Measurements from ENCODE around the gene ZSCAN12.
"Not testable (repeated sequence)": the region's sequence is repeated elsewhere in the genome, so short reads cannot be mapped to it uniquely, and the experiment has no call there.

Gene ZSCAN12

DNA sequence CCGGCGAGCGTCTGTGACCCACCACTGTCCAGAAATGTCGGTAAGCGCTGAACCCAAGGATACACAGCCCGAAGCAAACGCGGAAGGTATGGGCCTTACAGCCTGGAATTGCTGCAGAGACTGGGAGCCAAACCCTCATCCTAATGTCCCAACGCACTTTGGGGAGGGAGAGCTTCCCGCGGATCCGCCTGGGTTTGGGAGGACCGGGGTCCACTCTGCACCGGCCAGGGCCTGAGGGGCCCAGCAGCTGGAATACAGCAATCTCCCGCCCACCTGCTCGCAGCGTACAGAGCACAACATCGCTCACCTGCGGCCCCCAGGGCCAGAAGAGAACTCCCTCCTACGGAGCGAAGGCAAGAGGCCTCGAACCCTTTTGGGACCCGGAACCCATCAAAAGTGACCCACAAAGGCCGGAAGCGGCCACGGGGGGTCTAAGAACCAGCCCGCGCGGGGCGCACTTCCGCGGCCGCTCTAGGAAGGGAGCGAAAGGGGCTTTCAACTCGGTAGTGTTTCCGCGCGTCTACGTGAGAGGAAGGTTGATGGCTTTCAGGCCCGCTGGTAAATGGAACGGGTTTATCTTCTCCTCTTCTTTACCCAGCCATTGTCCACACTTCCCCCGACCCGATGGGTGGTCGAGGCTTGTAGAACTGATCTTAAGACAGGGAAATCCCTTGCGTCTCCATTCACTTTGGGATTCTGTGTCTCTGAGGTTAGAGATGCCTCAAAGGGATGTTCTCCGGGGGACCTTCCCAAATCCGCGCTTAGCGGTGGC, at the start of gene ZSCAN12:
ZSCAN12 (minus strand) TSS at position 398 of the 772 bp plus-strand sequence. CDS start 1,342 bp downstream, outside the sequence.
- CTCF ChIA-PET, result no interaction called here
- POLR2A ChIA-PET, result interaction anchor here (0.7 to 2.3 kb wide), 8 partner anchors 44 to 258 kb away, joined by 3 to 8 read pairs (median 4); partner anchors contain the start of genes ZKSCAN8, ZSCAN23 and ZSCAN26
- peak; percentile 81 for DNase-seq (ENCODE audit: extremely low spot score)
- peak; percentile 88 for TF ChIP-seq L3MBTL2 (conservative IDR thresholded peaks at IDR 0.05)
- peak; percentile 23; the same call in 1 of the 2 replicates for TF ChIP-seq CTBP1 (IDR thresholded peaks at IDR 0.05; ENCODE audit: borderline replicate concordance)
- TF ChIP-seq FOXA1 (IDR thresholded peaks at IDR 0.05), result no peak
- peak; percentile 69; the same call in 1 of the 2 replicates for TF ChIP-seq NFRKB (IDR thresholded peaks at IDR 0.05)
- peak; percentile 69; the same call in 1 of the 2 replicates for TF ChIP-seq FOXM1 (IDR thresholded peaks at IDR 0.05; ENCODE audit: borderline replicate concordance)
- TF ChIP-seq ARNT (IDR thresholded peaks at IDR 0.05), result peak; percentile 64
- TF ChIP-seq FOXK2 (IDR thresholded peaks at IDR 0.05), result no peak
- peak; percentile 63; the same call in 1 of the 2 replicates for TF ChIP-seq ELF4 (IDR thresholded peaks at IDR 0.05)

DNA sequence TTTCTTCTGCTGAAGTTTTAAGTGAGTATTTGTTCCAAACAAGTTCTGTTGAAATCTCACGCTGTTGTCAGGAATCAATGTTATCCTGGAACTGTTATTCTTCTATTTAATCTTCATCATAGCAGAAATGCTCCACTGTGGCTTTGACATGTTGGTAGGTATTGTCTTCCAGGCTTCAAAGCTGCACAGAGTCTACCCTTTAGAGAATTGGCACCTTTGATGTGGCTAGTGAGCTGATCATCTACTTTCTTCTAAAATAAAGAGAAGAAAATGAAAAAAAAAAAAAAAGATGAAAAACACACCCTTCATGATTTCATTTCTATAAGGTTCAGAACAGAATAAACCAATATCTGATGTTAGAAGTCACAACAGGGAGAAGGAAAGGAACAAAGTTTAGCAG, 49.5 kb upstream of the ZSCAN12 start:
- TF ChIP-seq SUZ12 (IDR thresholded peaks at IDR 0.05), result no peak
- no peak for TF ChIP-seq NFRKB (IDR thresholded peaks at IDR 0.05)
- TF ChIP-seq FOXM1 (IDR thresholded peaks at IDR 0.05; ENCODE audit: borderline replicate concordance), result no peak
- no peak for TF ChIP-seq FOXK2 (IDR thresholded peaks at IDR 0.05)
- TF ChIP-seq HDGF (IDR thresholded peaks at IDR 0.05; ENCODE audit: borderline replicate concordance), result no peak
- no peak for TF ChIP-seq BHLHE40 (IDR thresholded peaks at IDR 0.05; ENCODE audit: borderline replicate concordance)
- no peak for TF ChIP-seq ZNF384 (IDR thresholded peaks at IDR 0.05)
- no peak for TF ChIP-seq ARNT (IDR thresholded peaks at IDR 0.05)
- TF ChIP-seq, protein P1, sequence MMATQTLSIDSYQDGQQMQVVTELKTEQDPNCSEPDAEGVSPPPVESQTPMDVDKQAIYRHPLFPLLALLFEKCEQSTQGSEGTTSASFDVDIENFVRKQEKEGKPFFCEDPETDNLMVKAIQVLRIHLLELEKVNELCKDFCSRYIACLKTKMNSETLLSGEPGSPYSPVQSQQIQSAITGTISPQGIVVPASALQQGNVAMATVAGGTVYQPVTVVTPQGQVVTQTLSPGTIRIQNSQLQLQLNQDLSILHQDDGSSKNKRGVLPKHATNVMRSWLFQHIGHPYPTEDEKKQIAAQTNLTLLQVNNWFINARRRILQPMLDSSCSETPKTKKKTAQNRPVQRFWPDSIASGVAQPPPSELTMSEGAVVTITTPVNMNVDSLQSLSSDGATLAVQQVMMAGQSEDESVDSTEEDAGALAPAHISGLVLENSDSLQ (IDR thresholded peaks at IDR 0.05), result no peak
- DNase-seq (ENCODE audit: extremely low spot score), result no peak
- ChIA-PET CTCF (no interaction called here), POLR2A (no interaction called here)

DNA sequence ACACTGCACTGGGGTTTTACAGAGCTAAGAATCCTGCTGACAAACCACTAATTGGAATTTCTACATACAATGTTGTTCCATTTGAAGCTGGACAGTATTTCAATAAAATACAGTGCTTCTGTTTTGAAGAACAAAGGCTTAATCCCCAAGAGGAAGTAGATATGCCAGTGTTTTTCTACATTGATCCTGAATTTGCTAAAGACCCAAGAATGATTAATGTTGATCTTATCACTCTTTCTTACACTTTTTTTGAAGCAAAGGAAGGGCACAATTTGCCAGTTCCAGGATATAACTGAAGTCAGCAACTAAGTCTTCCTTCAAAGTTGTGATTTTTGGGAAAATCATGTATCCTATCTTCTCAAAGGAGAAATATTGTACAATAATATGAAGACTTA, 48.0 kb upstream of the ZSCAN12 start:
- POLR2A ChIA-PET, result interaction anchor here (0.9 to 2.1 kb wide), 8 partner anchors 13 to 500 kb away, joined by 3 to 12 read pairs (median 4); no protein-coding TSS in a partner anchor
- CTCF ChIA-PET, result interaction anchor here (0.6 kb wide), 1 partner anchor 81 kb away, joined by 4 read pairs; no protein-coding TSS in a partner anchor
- not testable (repeated sequence) for DNase-seq (ENCODE audit: extremely low spot score)

DNA sequence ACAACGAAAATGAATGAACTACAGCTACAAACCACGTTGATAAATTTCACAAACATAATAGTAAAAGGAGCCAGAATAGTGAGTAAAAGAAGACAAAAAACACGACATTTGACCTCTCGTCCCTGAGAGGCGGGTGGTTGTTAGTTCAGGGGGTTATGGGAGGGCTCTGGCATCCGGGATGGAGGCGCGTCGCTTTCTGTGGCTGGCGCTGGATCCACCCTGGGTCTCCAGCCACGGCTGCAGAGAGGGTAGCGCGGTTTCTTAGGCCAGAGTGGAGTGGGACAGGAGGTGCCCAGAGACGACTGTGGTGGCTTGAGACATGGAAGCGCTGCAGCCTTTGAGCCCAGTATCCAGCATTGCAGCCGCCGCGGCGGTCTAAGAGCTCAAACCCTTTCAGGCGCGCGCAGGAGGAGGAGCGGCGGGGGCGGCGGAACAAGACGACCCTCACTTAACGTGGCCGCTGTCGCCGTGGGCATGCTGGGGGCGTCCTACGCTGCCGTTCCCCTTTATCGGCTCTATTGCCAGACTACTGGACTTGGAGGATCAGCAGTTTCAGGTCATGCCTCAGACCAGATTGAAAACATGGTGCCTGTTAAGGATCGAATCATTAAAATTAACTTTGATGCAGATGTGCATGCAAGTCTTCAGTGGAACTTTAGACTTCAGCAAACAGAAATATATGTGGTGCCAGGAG, 47.4 kb upstream of the ZSCAN12 start:
- DNase-seq (ENCODE audit: extremely low spot score), result peak; percentile 29
- TF ChIP-seq FOXK2 (IDR thresholded peaks at IDR 0.05) (no peak), TARDBP (IDR thresholded peaks at IDR 0.05) (no peak), L3MBTL2 (conservative IDR thresholded peaks at IDR 0.05) (peak; percentile 65), SP1 (IDR thresholded peaks at IDR 0.05) (no peak), CTBP1 (IDR thresholded peaks at IDR 0.05; ENCODE audit: borderline replicate concordance) (no peak)
- ChIA-PET POLR2A (interaction anchor here (1.0 to 2.1 kb wide), 8 partner anchors 13 to 214 kb away, joined by 3 to 12 read pairs (median 4); no protein-coding TSS in a partner anchor), CTCF (interaction anchor here (0.6 kb wide), 2 partner anchors 52 to 80 kb away, joined by 3 to 4 read pairs; no protein-coding TSS in a partner anchor)

DNA sequence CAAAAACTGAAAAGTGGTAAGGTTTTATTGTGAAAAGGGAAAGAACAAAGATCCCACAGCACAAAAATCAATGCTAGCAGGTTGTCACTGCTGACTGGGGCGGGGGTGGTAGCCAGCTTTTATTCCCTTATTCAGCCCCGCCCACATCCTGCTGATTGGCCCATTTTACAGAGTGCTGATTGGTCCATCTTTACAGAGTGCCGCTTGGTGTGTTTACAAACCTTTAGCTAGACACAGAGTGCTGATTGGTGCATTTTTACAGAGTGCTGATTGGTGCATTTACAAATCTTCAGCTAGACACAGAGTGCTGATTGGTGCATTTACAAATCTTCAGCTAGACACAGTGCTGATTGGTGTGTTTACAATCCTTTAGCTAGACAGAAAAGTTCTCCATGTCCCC, 45.2 kb upstream of the ZSCAN12 start:
- DNase-seq (ENCODE audit: extremely low spot score); CTCF ChIA-PET; POLR2A ChIA-PET: not testable (repeated sequence)

DNA sequence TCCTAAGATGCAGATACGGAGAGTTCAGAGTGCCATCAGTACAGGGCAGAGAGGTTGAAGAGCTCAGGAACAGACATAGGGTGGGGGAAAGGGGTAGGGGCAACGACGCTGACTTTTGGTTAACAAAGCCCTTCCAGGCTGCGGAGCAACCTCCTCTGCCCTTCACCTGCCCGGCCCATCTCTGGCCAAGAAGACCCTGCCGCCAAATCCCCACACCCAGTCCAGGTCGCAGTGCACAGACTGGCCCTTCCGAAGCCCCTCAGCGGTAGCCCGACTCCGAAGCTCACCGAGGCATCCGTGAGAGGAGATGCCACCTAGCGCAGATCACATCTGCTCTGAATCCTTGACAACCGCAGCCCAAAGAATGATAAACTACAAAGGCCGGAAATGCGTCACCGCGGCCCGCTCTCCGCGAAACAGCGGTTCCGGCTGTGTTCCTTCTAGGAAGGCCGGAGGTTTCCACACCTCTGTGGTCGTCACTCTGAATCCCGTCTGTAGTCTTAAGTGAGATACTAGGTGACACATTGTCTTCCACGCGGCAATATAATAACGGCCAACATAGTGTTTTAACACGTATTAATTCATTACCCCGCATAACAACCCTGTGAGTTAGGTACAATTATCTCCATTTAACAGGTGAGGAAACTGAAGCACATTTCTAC, 43.7 kb upstream of the ZSCAN12 start, which contains the start of gene ZSCAN23:
ZSCAN23 (minus strand) TSS at position 380 of the 662 bp plus-strand sequence. CDS start 7,225 bp downstream, outside the sequence.
- peak; percentile 87 for DNase-seq (ENCODE audit: extremely low spot score)
- POLR2A ChIA-PET, result interaction anchor here (0.7 to 1.2 kb wide), 8 partner anchors 18 to 551 kb away, joined by 3 to 8 read pairs (median 4); partner anchors contain the start of gene ZSCAN12
- TF ChIP-seq, protein P1 (IDR thresholded peaks at IDR 0.05), result peak; percentile 84
- TF ChIP-seq L3MBTL2 (conservative IDR thresholded peaks at IDR 0.05), result peak; percentile 93
- TF ChIP-seq ELF4 (IDR thresholded peaks at IDR 0.05), result peak; percentile 66
- TF ChIP-seq HDGF (IDR thresholded peaks at IDR 0.05; ENCODE audit: borderline replicate concordance), result no peak
- CTCF ChIA-PET, result no interaction called here

DNA sequence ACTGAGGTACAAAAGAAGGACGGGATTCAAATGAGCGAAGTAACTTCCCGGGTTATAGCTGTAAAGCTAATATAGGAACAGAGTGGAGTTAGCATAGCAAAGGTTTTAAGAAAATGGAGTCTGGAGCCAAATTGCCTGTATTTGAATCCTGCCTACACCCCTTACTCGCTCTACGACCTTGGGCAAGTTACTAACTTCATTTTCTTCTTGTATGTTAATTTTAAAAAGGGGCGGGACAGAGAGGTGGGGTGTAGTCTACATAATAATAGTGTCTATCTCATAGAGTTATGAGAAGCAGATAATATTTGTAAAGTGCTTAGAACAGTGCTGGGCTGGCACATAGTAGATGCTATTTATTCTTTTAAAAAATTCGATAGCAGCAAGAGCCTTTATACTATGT, 43.0 kb upstream of the ZSCAN12 start:
- POLR2A ChIA-PET, result interaction anchor here (0.7 to 1.2 kb wide), 7 partner anchors 17 to 550 kb away, joined by 3 to 8 read pairs (median 4); partner anchors contain the start of gene ZSCAN12
- DNase-seq (ENCODE audit: extremely low spot score), result no peak
- TF ChIP-seq ZNF384 (IDR thresholded peaks at IDR 0.05) (no peak), CTBP1 (IDR thresholded peaks at IDR 0.05; ENCODE audit: borderline replicate concordance) (no peak)
- CTCF ChIA-PET, result interaction anchor here (0.6 kb wide), 1 partner anchor 1610 kb away, joined by 5 read pairs; no protein-coding TSS in a partner anchor
